Left lung (tissue), 10 donors: ENCODE results near the gene PAQR3. TPM values are rescaled to one million over a fixed set of nuclear protein-coding genes. Genes with fewer than 3 reads are reported as not detected.
A peak's percentile ranks its signal among the peaks of the same experiment; 100 is the strongest.

Experiments used
- ATAC-seq: fragments of 200-7000 bp; cut with Tn5 transposase; one replicate; pipeline ENCODE4 v1.9.1; 2020; ENCODE audit warnings: moderate library complexity
- DNase-seq, 4 donors: peaks; one replicate each; pipeline ENCODE4 v3.0.0-alpha.2; 2013 to 2020
- H3K27ac ChIP-seq, 2 donors: fragments of 200-600 bp; sonication (generic) in 1 of 2; one replicate each; pipeline versions ENCODE4 v1.5.0 to v1.8.0; 2020 to 2021
- H3K27me3 ChIP-seq, 2 donors: fragments of 200-600 bp; sonication (generic) in 1 of 2; one replicate each; pipeline versions ENCODE4 v1.5.0 to v1.8.0; 2020 to 2021
- H3K36me3 ChIP-seq, 2 donors: fragments of 200-600 bp; sonication (generic) in 1 of 2; one replicate each; pipeline versions ENCODE4 v1.5.0 to v1.8.0; 2020 to 2021
- H3K4me1 ChIP-seq, 2 donors: fragments of 200-600 bp; one replicate each; pipeline ENCODE4 v1.8.0; 2021
- H3K4me3 ChIP-seq, 2 donors: fragments of 200-600 bp; sonication (generic) in 1 of 2; one replicate each; pipeline versions ENCODE4 v1.5.0 to v1.8.0; 2020 to 2021; ENCODE audit warnings: mild to moderate bottlenecking in 1 of 2
- H3K9me3 ChIP-seq, 2 donors: fragments of 200-600 bp; sonication (generic) in 1 of 2; one replicate each; pipeline versions ENCODE4 v1.5.0 to v1.8.0; 2020 to 2021
- CTCF ChIP-seq, 2 donors: fragments of 200-600 bp; sonication (generic) in 1 of 2; IDR thresholded peaks; one replicate each; pipeline versions ENCODE4 v1.5.0 to v1.8.0; 2021; ENCODE audit warnings: antibody characterized with exemption in 2 of 2
- intact Hi-C, 2 donors: fragments of 100-400 bp; cut with DNase I; formaldehyde crosslinking; loops; one replicate each; pipeline versions ENCODE4 v1.11.2 to v1.14.2; 2022
- polyA plus RNA-seq, 6 donors: library from polyadenylated mRNA; unstranded; fragments of 120-200 nt; gene quantifications; one replicate each; pipeline ENCODE4 v1.2.1, GENCODE V29; 2013; ENCODE audit not compliant: insufficient read length in 6 of 6
- total RNA-seq, 2 donors: library from RNA; stranded (reverse); fragmentation: NEBNext Ultra II Directional; extraction: Animal tissue kit (Norgen Biotek cat#: 25700); gene quantifications; one replicate each; pipeline ENCODE4 v1.2.1, GENCODE V29; 2021
- donor health status: DM: no; HTN: yes; CAD: no.
- donor health status: DM: no; HTN: no; CAD: no.

PAQR3 gene
- total and polyA plus RNA-seq, 8 donors, result 12.5 to 19.9 (median 16.3) TPM

DNA sequence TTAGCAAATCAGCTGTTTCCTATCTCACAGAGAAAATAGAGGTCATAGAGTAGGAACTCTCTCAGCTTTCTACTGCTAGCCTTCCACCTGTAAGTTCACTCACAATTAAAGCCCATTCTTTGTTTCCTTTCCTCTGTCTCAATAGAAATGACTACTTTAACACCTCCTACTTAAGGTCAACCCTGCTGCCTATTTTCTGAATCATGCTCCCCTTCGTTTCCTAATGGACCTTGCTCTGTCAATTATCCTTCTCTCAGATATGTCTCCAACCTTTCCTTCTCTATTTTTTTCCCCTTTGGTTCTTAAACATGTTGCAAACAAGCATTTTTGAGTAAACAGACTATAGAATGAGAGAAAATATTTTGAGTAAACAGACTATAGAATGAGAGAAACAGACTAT lies 5.1 kb upstream of the PAQR3 start:
- Histone ChIP-seq H3K27ac (no peak overlapping the region), H3K36me3 (no peaks in the 10 kb centered on the region), H3K4me1 (peaks cover 0 to 23% of the 10 kb centered on the region in 2 donors), H3K9me3 (no peaks in the 10 kb centered on the region), H3K4me3 (no peak overlapping the region), H3K27me3 (no peaks in the 10 kb centered on the region)
- intact Hi-C loops, result loop anchor here in 1 of 2 donors (10.0 kb wide), 1 partner anchor 1270 kb away; no protein-coding TSS in a partner anchor
- no peak for TF ChIP-seq CTCF (IDR thresholded peaks at IDR 0.05)
- DNase-seq (no peak), ATAC-seq (no peak)

GRCh38 chr4:78940752-78941151 lies 1.5 kb upstream of the PAQR3 start:
- peaks cover 0 to 35% of the 10 kb centered on the region in 2 donors for H3K4me1 ChIP-seq
- TF ChIP-seq CTCF (IDR thresholded peaks at IDR 0.05), result no peak
- H3K4me3 ChIP-seq, result no peak overlapping the region
- no peak for DNase-seq
- intact Hi-C loops, result loop anchor here in 1 of 2 donors (10.0 kb wide), 1 partner anchor 1274 kb away; no protein-coding TSS in a partner anchor
- no peaks in the 10 kb centered on the region for H3K27me3 ChIP-seq
- no peak overlapping the region for H3K27ac ChIP-seq
- H3K36me3 ChIP-seq, result no peaks in the 10 kb centered on the region
- ATAC-seq, result no peak
- H3K9me3 ChIP-seq, result no peaks in the 10 kb centered on the region

DNA sequence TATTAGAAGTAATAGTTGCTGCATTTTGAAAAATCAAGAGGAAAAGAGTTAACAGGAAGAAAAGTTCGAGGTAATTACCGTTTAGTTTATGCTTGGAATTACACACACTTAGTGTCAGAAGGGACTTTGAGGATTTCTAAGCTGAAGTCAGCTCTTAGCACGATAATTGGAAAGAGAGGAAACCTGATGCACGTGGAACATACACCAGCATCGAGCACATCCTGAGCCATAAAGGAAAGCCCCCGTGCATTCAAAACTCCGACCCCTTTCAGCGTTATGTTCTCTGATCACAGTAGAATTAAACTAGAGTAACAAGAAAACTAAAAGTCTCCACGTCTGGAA lies 400 bp upstream of the PAQR3 start:
- H3K27ac ChIP-seq, result peak overlapping the region in 1 of 2 donors; percentile 74
- H3K4me1 ChIP-seq, result peaks cover 0 to 35% of the 10 kb centered on the region in 2 donors
- DNase-seq (no peak), ATAC-seq (peak; percentile 20)
- H3K36me3 ChIP-seq, result no peaks in the 10 kb centered on the region
- H3K9me3 ChIP-seq, result no peaks in the 10 kb centered on the region
- H3K4me3 ChIP-seq, result peak overlapping the region; percentile 74 to 82
- H3K27me3 ChIP-seq, result no peaks in the 10 kb centered on the region
- intact Hi-C loops, result loop anchor here in 1 of 2 donors (10.0 kb wide), 1 partner anchor 1275 kb away; no protein-coding TSS in a partner anchor
- no peak for TF ChIP-seq CTCF (IDR thresholded peaks at IDR 0.05)

DNA sequence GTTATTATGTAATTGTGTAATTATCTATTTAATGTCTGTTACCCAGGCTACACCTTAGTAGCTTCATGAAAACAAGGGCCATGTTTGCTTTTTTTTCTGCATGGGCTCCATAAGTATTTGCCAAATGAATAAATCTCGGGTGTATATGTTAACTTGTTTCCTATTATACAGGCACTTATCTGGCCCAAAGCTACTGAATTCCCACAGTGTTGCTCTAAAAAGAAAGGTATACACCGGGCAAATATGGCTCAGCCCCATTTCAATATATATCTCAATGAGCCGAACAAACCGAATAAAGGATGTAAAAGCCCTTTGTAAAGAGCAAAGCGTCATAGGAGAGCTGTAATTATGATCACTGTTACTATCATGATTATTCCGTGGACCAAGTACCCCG lies 767 bp downstream of the PAQR3 start:
- intact Hi-C loops, result no loop called here
- Histone ChIP-seq H3K4me3 (peak overlapping the region; percentile 74 to 82), H3K4me1 (peaks cover 0 to 35% of the 10 kb centered on the region in 2 donors), H3K36me3 (no peaks in the 10 kb centered on the region), H3K27ac (no peak overlapping the region), H3K9me3 (no peaks in the 10 kb centered on the region), H3K27me3 (no peaks in the 10 kb centered on the region)
- DNase-seq (peak in 1 of 4 donors; percentile 3), ATAC-seq (no peak)
- TF ChIP-seq CTCF (IDR thresholded peaks at IDR 0.05), result no peak

GRCh38 chr4:78937837-78938236 lies 1.4 kb downstream of the PAQR3 start:
- intact Hi-C loops, result no loop called here
- peak overlapping the region in 1 of 2 donors; percentile 74 for H3K4me3 ChIP-seq

More at GRCh38 chr4:78937837-78938236, 1.4 kb downstream of the PAQR3 start:
- H3K9me3 ChIP-seq, result no peaks in the 10 kb centered on the region
- TF ChIP-seq CTCF (IDR thresholded peaks at IDR 0.05), result no peak
- H3K4me1 ChIP-seq, result peaks cover 0 to 32% of the 10 kb centered on the region in 2 donors
- DNase-seq, result no peak
- H3K27ac ChIP-seq, result no peak overlapping the region
- no peaks in the 10 kb centered on the region for H3K27me3 ChIP-seq
- H3K36me3 ChIP-seq, result no peaks in the 10 kb centered on the region
- ATAC-seq, result no peak
